ENCODE data around the gene ITGB1BP1.

Gene ITGB1BP1

DNA sequence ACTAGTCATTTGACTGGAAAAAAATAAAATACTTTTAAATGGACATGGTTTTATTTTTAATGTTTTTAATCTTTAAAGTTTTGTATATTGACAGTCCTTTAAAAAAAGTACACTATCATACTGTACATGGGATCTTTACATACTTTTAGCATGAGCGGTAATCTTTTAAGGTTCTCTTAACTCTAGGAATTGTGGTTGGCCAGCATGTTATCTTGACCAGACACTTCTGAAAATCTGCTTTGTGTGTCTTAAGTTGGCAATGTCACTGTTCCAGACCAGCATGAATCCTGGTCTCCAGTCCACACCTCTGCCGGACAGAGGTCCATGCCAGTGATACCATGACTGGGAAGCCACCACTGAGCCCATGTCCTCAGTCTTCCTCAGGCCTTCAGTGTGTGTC lies 17.7 kb downstream of the ITGB1BP1 start:
- TF ChIP-seq, protein P1, sequence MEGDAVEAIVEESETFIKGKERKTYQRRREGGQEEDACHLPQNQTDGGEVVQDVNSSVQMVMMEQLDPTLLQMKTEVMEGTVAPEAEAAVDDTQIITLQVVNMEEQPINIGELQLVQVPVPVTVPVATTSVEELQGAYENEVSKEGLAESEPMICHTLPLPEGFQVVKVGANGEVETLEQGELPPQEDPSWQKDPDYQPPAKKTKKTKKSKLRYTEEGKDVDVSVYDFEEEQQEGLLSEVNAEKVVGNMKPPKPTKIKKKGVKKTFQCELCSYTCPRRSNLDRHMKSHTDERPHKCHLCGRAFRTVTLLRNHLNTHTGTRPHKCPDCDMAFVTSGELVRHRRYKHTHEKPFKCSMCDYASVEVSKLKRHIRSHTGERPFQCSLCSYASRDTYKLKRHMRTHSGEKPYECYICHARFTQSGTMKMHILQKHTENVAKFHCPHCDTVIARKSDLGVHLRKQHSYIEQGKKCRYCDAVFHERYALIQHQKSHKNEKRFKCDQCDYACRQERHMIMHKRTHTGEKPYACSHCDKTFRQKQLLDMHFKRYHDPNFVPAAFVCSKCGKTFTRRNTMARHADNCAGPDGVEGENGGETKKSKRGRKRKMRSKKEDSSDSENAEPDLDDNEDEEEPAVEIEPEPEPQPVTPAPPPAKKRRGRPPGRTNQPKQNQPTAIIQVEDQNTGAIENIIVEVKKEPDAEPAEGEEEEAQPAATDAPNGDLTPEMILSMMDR (IDR thresholded peaks at IDR 0.05): no peak
- Histone ChIP-seq H3K4me3 (ENCODE audit: low read depth in 1 of 2, low read length in 1 of 2) (no peak overlapping the region), H3K27me3 (no peaks in the 10 kb centered on the region), H3K36me3 (peaks cover 39% of the 10 kb centered on the region), H3K9me3 (no peaks in the 10 kb centered on the region), H3K27ac (no peak overlapping the region), H3K4me1 (ENCODE audit: control insufficient read depth in 1 of 2, insufficient read depth in 1 of 2, low read depth in 1 of 2, low read length in 1 of 2) (no peaks in the 10 kb centered on the region)

DNA sequence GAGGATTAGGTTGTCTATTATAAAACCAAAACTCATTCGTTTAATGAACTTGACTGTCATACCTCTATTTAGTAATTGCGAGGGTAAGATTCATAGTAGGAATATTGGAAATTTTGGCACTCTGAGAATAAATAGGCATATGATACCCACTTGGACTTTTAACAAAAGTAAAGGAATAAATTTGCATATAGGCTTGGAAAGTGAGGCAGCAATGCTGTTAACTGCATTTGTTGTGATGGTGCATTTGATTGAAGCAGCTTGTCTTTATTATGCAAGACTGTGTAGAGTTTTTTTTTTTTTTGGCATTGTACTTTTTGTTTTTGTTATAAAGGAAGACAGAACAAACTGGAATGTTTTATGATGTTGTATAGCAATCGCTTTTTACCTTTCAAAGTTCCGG lies 18.9 kb downstream of the ITGB1BP1 start:
- H3K36me3 ChIP-seq: peaks cover 30% of the 10 kb centered on the region
- H3K27me3 ChIP-seq: no peaks in the 10 kb centered on the region
- TF ChIP-seq, protein P1 (IDR thresholded peaks at IDR 0.05): no peak
- no peak overlapping the region for H3K27ac ChIP-seq
- H3K4me3 ChIP-seq (ENCODE audit: low read depth in 1 of 2, low read length in 1 of 2): no peak overlapping the region
- no peaks in the 10 kb centered on the region for H3K9me3 ChIP-seq
- H3K4me1 ChIP-seq (ENCODE audit: control insufficient read depth in 1 of 2, insufficient read depth in 1 of 2, low read depth in 1 of 2, low read length in 1 of 2): no peaks in the 10 kb centered on the region

DNA sequence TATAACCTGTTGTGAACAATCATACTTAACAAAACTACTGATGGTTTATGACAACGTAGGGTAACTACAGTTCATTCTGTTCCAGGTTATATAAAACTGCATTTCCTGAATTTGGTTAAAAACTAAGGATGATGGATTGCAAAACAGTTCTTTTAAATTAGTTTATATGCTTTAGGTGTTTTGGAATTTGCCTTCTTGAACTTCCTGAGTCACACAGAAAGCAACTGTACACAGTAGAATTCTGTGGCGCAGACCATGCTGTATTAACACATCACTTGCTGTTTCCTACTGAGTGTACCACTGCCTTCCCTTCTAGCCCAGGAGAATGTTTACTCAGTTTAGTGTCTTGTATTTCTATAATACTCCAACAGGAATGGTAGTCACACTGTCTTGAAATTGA lies 19.4 kb downstream of the ITGB1BP1 start:
- H3K27ac ChIP-seq: no peak overlapping the region
- no peaks in the 10 kb centered on the region for H3K4me1 ChIP-seq (ENCODE audit: control insufficient read depth in 1 of 2, insufficient read depth in 1 of 2, low read depth in 1 of 2, low read length in 1 of 2)
- TF ChIP-seq, protein P1 (IDR thresholded peaks at IDR 0.05): no peak
- H3K4me3 ChIP-seq (ENCODE audit: low read depth in 1 of 2, low read length in 1 of 2): no peak overlapping the region
- H3K36me3 ChIP-seq: peaks cover 24% of the 10 kb centered on the region
- no peaks in the 10 kb centered on the region for H3K27me3 ChIP-seq
- no peaks in the 10 kb centered on the region for H3K9me3 ChIP-seq

DNA sequence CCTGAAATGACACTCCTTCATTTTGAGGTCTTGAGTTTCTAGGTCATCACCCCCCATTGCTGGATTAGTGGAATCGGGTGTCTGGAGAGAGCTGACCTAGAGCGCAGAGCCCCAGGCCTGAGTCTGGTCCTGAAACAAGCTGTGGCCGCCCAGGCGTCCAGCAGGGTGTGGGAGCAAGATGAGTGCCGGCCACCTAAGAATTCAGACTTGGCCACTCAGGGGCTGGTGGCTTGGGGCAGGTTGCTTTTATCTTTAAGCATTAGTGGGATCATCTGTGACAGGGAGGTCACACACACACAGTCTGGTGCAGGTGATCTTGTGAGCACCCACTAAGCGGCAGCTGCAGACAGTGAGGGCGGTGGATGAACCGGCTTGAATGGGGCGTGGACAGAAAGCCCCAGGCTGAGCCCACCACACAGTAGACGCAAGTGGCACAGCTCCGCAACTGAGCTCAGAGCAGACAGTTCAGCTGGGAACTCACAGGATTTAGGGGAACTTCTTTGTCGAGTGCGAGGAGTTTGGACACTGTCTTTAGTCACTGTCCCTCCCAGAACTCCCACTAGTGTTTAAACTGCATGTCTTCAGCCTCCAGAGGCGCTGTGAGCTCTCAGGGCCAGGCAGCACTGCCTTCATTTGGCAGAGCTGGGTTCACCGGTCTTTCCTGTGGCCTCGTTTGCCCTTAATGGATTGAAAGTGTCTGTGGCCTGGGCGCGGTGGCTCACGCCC lies 21.5 kb downstream of the ITGB1BP1 start:
- H3K27me3 ChIP-seq: no peaks in the 10 kb centered on the region
- TF ChIP-seq, protein P1 (IDR thresholded peaks at IDR 0.05): no peak
- no peaks in the 10 kb centered on the region for H3K9me3 ChIP-seq
- H3K36me3 ChIP-seq: peaks cover 5% of the 10 kb centered on the region
- no peak overlapping the region for H3K27ac ChIP-seq
- H3K4me3 ChIP-seq (ENCODE audit: low read depth in 1 of 2, low read length in 1 of 2): no peak overlapping the region
- no peaks in the 10 kb centered on the region for H3K4me1 ChIP-seq (ENCODE audit: control insufficient read depth in 1 of 2, insufficient read depth in 1 of 2, low read depth in 1 of 2, low read length in 1 of 2)

DNA sequence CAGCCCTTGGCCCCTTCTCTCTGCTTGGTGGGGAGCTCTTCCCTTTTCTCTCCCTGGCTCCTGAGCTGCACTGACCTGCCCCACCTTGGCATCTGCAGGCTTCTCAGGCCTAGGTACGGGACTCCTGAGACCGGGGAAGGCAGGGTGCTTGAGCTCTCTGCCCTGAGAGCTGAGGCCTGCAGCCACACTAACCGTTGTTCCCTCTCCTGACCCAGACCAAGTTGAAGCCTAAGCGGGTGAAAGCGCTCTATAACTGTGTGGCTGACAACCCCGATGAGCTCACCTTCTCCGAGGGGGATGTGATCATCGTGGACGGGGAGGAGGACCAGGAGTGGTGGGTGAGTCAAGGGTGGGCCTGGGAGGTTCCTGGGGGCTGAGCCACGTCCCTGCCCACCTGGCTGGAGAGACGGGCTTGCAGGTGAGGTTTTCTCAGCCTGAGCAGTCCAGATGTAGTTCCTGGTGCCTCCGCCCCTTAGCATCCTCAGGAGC lies 22.2 kb downstream of the ITGB1BP1 start:
- Histone ChIP-seq H3K4me3 (ENCODE audit: low read depth in 1 of 2, low read length in 1 of 2) (no peak overlapping the region), H3K27me3 (no peaks in the 10 kb centered on the region), H3K27ac (no peak overlapping the region), H3K4me1 (ENCODE audit: control insufficient read depth in 1 of 2, insufficient read depth in 1 of 2, low read depth in 1 of 2, low read length in 1 of 2) (no peaks in the 10 kb centered on the region), H3K36me3 (no peaks in the 10 kb centered on the region), H3K9me3 (no peaks in the 10 kb centered on the region)
- TF ChIP-seq, protein P1 (IDR thresholded peaks at IDR 0.05): no peak

All from neutrophil (primary cell).